HCT116 (cell line): ENCODE measurements around the gene SIPA1L3. TPM values are rescaled to one million over a fixed set of nuclear protein-coding genes. Genes with fewer than 3 reads are reported as not detected.

Experiments
- ATAC-seq: fragments of 200-7000 bp; cut with Tn5 transposase; 2 replicates; pipeline ENCODE4 v1.9.1; 2020; ENCODE audit warnings: mild to moderate bottlenecking, moderate library complexity
- BruUV-seq: library from RNA; stranded (reverse); fragments of 400-500 nt; replicated peaks from 2 replicates; lab custom pipeline; 2021; lab: Mats Ljungman, UMichigan
- CTCF ChIA-PET: fragments of 300-600 bp; sonication (Branson Sonifier 250); formaldehyde crosslinking; loops from one replicate; lab custom pipeline; 2021; ENCODE audit warnings: antibody characterized with exemption; lab: Charles Lee
- POLR2A ChIA-PET: fragments of 300-600, 350-600 bp; sonication (Branson Sonifier 250); formaldehyde crosslinking; loops from one replicate; lab custom pipeline; 2021; ENCODE audit warnings: antibody characterized with exemption; lab: Charles Lee
- RAD21 ChIA-PET, 2 experiments: fragments of 300-600 bp; sonication (Branson Sonifier 250); formaldehyde crosslinking; loops; one replicate each; lab custom pipeline; 2023; ENCODE audit warnings: low total read pairs in 2 of 2; ENCODE audit not compliant: uncharacterized antibody in 2 of 2, unreplicated experiment in 2 of 2, low non-redundant PET in 1 of 2; lab: Charles Lee
- DNase-seq: peaks from one replicate; pipeline ENCODE4 v3.0.0-alpha.2; 2010; ENCODE audit warnings: low read depth, low spot score
- H2AFZ ChIP-seq: fragments of 200-600 bp; shearing (Covaris generic), sonication (generic); 2 replicates; pipeline ENCODE4 v1.6.1; 2017; ENCODE audit warnings: low read depth, mixed run types, mixed read lengths, antibody characterized with exemption, low read length; ENCODE audit not compliant: poor library complexity, severe bottlenecking
- H3K27ac ChIP-seq: 2 replicates; pipeline ENCODE4 v1.5.1; 2012; ENCODE audit warnings: low read depth, low read length
- H3K27me3 ChIP-seq: fragments of 200-600 bp; sonication (generic); 2 replicates; pipeline ENCODE4 v1.6.1; 2016; ENCODE audit warnings: mixed run types, low read length, mixed read lengths; ENCODE audit not compliant: insufficient read depth
- H3K36me3 ChIP-seq, 2 experiments: fragments of 200-500 bp in 1 of 2; fragments of 200-600 bp in 1 of 2; sonication (Bioruptor generic) in 1 of 2; sonication (generic) in 1 of 2; 2 replicates each; pipeline versions ENCODE4 v1.5.1 to v1.6.1; 2014 to 2016; ENCODE audit warnings: low read length in 2 of 2, inconsistent platforms in 1 of 2, mixed read lengths in 1 of 2, mixed run types in 1 of 2; ENCODE audit not compliant: insufficient read depth in 2 of 2, control insufficient read depth in 1 of 2
- H3K4me1 ChIP-seq, 2 experiments: fragments of 200-600 bp in 1 of 2; sonication (generic) in 1 of 2; 2 replicates each; pipeline versions ENCODE4 v1.5.1 to v1.6.1; 2012 to 2017; ENCODE audit warnings: low read length in 2 of 2, inconsistent platforms in 1 of 2, mild to moderate bottlenecking in 1 of 2, mixed read lengths in 1 of 2, mixed run types in 1 of 2, moderate library complexity in 1 of 2; ENCODE audit not compliant: insufficient read depth in 2 of 2, control insufficient read depth in 1 of 2
- H3K4me2 ChIP-seq: fragments of 200-600 bp; sonication (generic); 2 replicates; pipeline ENCODE4 v1.6.1; 2017; ENCODE audit warnings: mixed run types, low read length, mixed read lengths
- H3K4me3 ChIP-seq, 2 experiments: fragments of 200-600 bp in 1 of 2; sonication (generic) in 1 of 2; replicated peaks in 1 of 2; 2 replicates each; pipeline ENCODE4 v1.5.1; 2011 to 2016; ENCODE audit warnings: low read length in 2 of 2, control low read depth in 1 of 2, low read depth in 1 of 2, mild to moderate bottlenecking in 1 of 2, mixed read lengths in 1 of 2, mixed run types in 1 of 2
- H3K79me2 ChIP-seq: fragments of 200-600 bp; sonication (generic); 2 replicates; pipeline ENCODE4 v1.6.1; 2017; ENCODE audit warnings: mild to moderate bottlenecking, mixed run types, low read length, moderate library complexity, mixed read lengths; ENCODE audit not compliant: insufficient read depth
- H3K9ac ChIP-seq: fragments of 200-600 bp; sonication (generic); 2 replicates; pipeline ENCODE4 v1.6.1; 2016; ENCODE audit warnings: low read length, mixed read lengths
- H3K9me2 ChIP-seq: fragments of 200-600 bp; sonication (generic), shearing (Covaris generic); 2 replicates; pipeline ENCODE4 v1.6.1; 2017; ENCODE audit warnings: mixed run types, mild to moderate bottlenecking, moderate library complexity; ENCODE audit not compliant: insufficient read depth
- H3K9me3 ChIP-seq, 2 experiments: fragments of 200-500 bp in 1 of 2; fragments of 200-600 bp in 1 of 2; sonication (Bioruptor generic) in 1 of 2; sonication (generic) in 1 of 2; 2 replicates each; pipeline ENCODE4 v1.6.1; 2014 to 2017; ENCODE audit warnings: low read length in 2 of 2, mixed read lengths in 2 of 2, inconsistent platforms in 1 of 2, low read depth in 1 of 2, mild to moderate bottlenecking in 1 of 2, mixed run types in 1 of 2, moderate library complexity in 1 of 2; ENCODE audit not compliant: control insufficient read depth in 1 of 2, insufficient read depth in 1 of 2
- H4K20me1 ChIP-seq: fragments of 200-600 bp; sonication (generic), shearing (Covaris generic); 2 replicates; pipeline ENCODE4 v1.6.1; 2017; ENCODE audit warnings: mixed run types, mild to moderate bottlenecking, moderate library complexity; ENCODE audit not compliant: insufficient read depth
- EZH2phosphoT487 ChIP-seq: fragments of 200-600 bp; IDR thresholded peaks from 2 replicates; pipeline ENCODE4 v1.6.1; 2018; ENCODE audit warnings: antibody characterized with exemption, borderline replicate concordance
- FOSL1 ChIP-seq: IDR thresholded peaks from 2 replicates; pipeline ENCODE4 v1.6.1; 2012; ENCODE audit warnings: low read depth
- JUND ChIP-seq: IDR thresholded peaks from 2 replicates; pipeline ENCODE4 v1.6.1; 2012
- MAX ChIP-seq: IDR thresholded peaks from 2 replicates; pipeline ENCODE4 v1.6.1; 2012
- POLR2A ChIP-seq: IDR thresholded peaks from 2 replicates; pipeline ENCODE4 v1.7.0; 2011; ENCODE audit warnings: borderline replicate concordance; ENCODE audit not compliant: insufficient read depth, insufficient read length; ENCODE audit errors: extremely low read depth
- RAD21 ChIP-seq: IDR thresholded peaks from 2 replicates; pipeline ENCODE4 v1.6.1; 2012; ENCODE audit warnings: low read depth, mild to moderate bottlenecking
- SIN3A ChIP-seq: IDR thresholded peaks from 2 replicates; pipeline ENCODE4 v1.6.1; 2012; ENCODE audit warnings: low read depth
- SP1 ChIP-seq: IDR thresholded peaks from 2 replicates; pipeline ENCODE4 v1.6.1; 2012; ENCODE audit warnings: low read depth
- SRF ChIP-seq: IDR thresholded peaks from 2 replicates; pipeline ENCODE4 v1.6.1; 2012; ENCODE audit warnings: low read depth
- YY1 ChIP-seq: IDR thresholded peaks from 2 replicates; pipeline ENCODE4 v1.6.1; 2011; ENCODE audit warnings: low read length, low read depth, moderate library complexity, mild to moderate bottlenecking; ENCODE audit not compliant: insufficient replicate concordance; ENCODE audit errors: extremely low read depth
- intact Hi-C: fragments of 100-400 bp; cut with micrococcal nuclease; formaldehyde crosslinking; loops from 2 replicates; pipeline ENCODE4 v1.10.0; 2022
- total RNA-seq: library from RNA; stranded (reverse); gene quantifications from one replicate; pipeline ENCODE4 v1.2.1, GENCODE V29; 2021; ENCODE audit not compliant: unreplicated experiment

SIPA1L3 gene
- total RNA-seq, 1 experiment from 2014 or later = 41.8 TPM

- no peak overlapping the region for H3K9ac ChIP-seq
- DNase-seq (no peak), ATAC-seq (no peak)
- no peaks in the 10 kb centered on the region for H3K36me3 ChIP-seq
- no peaks in the 10 kb centered on the region for H3K79me2 ChIP-seq
- no peaks in the 10 kb centered on the region for H3K9me3 ChIP-seq
- POLR2A ChIA-PET = interaction anchor here (0.6 kb wide), 1 partner anchor 994 kb away, joined by 5 read pairs; no protein-coding TSS in a partner anchor
- CTCF ChIA-PET = no interaction called here
- H3K4me2 ChIP-seq = no peak overlapping the region
- H3K9me2 ChIP-seq = no peaks in the 10 kb centered on the region
- peaks cover 0 to 7% of the 10 kb centered on the region in 2 experiments; a peak in 1 of 4 replicates for H3K4me1 ChIP-seq
- no peak overlapping the region for H2AFZ ChIP-seq
- intact Hi-C loops = no loop called here
- no peak overlapping the region for H3K27ac ChIP-seq
- RAD21 ChIA-PET = no interaction called here
- H3K4me3 ChIP-seq = no peak overlapping the region
- no TSS peak for BruUV-seq
- no peak for TF ChIP-seq JUND
- TF ChIP-seq MAX = no peak
- TF ChIP-seq EZH2phosphoT487 = no peak
- TF ChIP-seq FOSL1 = no peak
- no peak for TF ChIP-seq YY1
- TF ChIP-seq SIN3A = no peak
- no peak for TF ChIP-seq POLR2A
- TF ChIP-seq SP1 = no peak
- H3K27me3 ChIP-seq = no peaks in the 10 kb centered on the region
- no peaks in the 10 kb centered on the region for H4K20me1 ChIP-seq
Observed at GRCh38 chr19:38211766-38212165, 304.8 kb downstream of the SIPA1L3 start.

GRCh38 chr19:38213469-38213868 is 306.5 kb downstream of the SIPA1L3 start:
- ATAC-seq (no peak), DNase-seq (no peak)
- H3K4me1 ChIP-seq = peaks cover 0 to 7% of the 10 kb centered on the region in 2 experiments; a peak in 1 of 4 replicates
- H3K27me3 ChIP-seq = no peaks in the 10 kb centered on the region
- POLR2A ChIA-PET = no interaction called here
- intact Hi-C loops = no loop called here
- no peaks in the 10 kb centered on the region for H3K9me3 ChIP-seq
- no peak overlapping the region for H3K27ac ChIP-seq
- no peaks in the 10 kb centered on the region for H4K20me1 ChIP-seq
- RAD21 ChIA-PET = no interaction called here
- H3K9me2 ChIP-seq = no peaks in the 10 kb centered on the region
- TF ChIP-seq RAD21 (no peak), EZH2phosphoT487 (no peak), SRF (no peak), POLR2A (no peak), YY1 (no peak), SIN3A (no peak), SP1 (no peak)
- TF ChIP-seq, all 23 proteins: peak for 0
- no peak overlapping the region for H3K4me2 ChIP-seq
- no TSS peak for BruUV-seq
- no peak overlapping the region for H3K4me3 ChIP-seq
- H3K36me3 ChIP-seq = peaks cover 0 to 2% of the 10 kb centered on the region in 2 experiments; a peak in 1 of 4 replicates
- no peak overlapping the region for H3K9ac ChIP-seq
- no peak overlapping the region for H2AFZ ChIP-seq
- CTCF ChIA-PET = no interaction called here
- H3K79me2 ChIP-seq = no peaks in the 10 kb centered on the region
